ENCODE data around the gene FOXN3. TPM values are rescaled to one million over a fixed set of nuclear protein-coding genes. Genes with fewer than 3 reads are reported as not detected.
A peak's percentile ranks its signal among the peaks of the same experiment; 100 is the strongest.

The FOXN3 gene
- polyA plus RNA-seq, 1 donor (not counting 4 experiments of a cell fraction or from before 2014, with no cell fraction given): 10.2 TPM

- H3K9ac ChIP-seq (ENCODE audit: control insufficient read depth, extremely low read depth, insufficient read depth, low read length): no peak overlapping the region
- H2AFZ ChIP-seq (ENCODE audit: control insufficient read depth, low read length): no peak overlapping the region
- H3K9me1 ChIP-seq (ENCODE audit: control insufficient read depth, extremely low read depth, insufficient read depth, low read length): no peaks in the 10 kb centered on the region
- dilution Hi-C loops (cut with MboI; ENCODE audit: extremely low pct_ligation_motif_present, low sequenced_read_pairs): no loop called here
- no peak overlapping the region for H3K4me2 ChIP-seq (ENCODE audit: control insufficient read depth, extremely low read depth, insufficient read depth, low read depth, low read length)
- no peaks in the 10 kb centered on the region for H3K79me2 ChIP-seq (ENCODE audit: control insufficient read depth, insufficient read depth, low read length)
- no peaks in the 10 kb centered on the region for H4K20me1 ChIP-seq (ENCODE audit: control insufficient read depth, extremely low read depth, insufficient read depth, low read length)
- H3K4me1 ChIP-seq (ENCODE audit: control insufficient read depth, extremely low read depth, insufficient read depth, low read length): peaks cover 9% of the 10 kb centered on the region
- no peak overlapping the region for H3K27ac ChIP-seq (ENCODE audit: control insufficient read depth, insufficient read depth, low read length)
- no peaks in the 10 kb centered on the region for H3K27me3 ChIP-seq (ENCODE audit: control insufficient read depth, extremely low read depth, insufficient read depth, low read length)
- H3K36me3 ChIP-seq (ENCODE audit: control insufficient read depth in 2 of 2, extremely low read depth in 1 of 2, insufficient read depth in 2 of 2, low read length in 2 of 2): no peaks in the 10 kb centered on the region
- DNase-seq (ENCODE audit: low read depth, low spot score) (no peak), FAIRE-seq (no peak)
- no peaks in the 10 kb centered on the region for H3K9me3 ChIP-seq (ENCODE audit: control insufficient read depth, low read depth, low read length)
- H3K4me3 ChIP-seq (ENCODE audit: control insufficient read depth in 2 of 3, extremely low read depth in 1 of 3, insufficient read depth in 2 of 3, low read depth in 1 of 3, low read length in 3 of 3): no peak overlapping the region
- TF ChIP-seq CTCF (optimal IDR thresholded peaks at IDR 0.05 in 1 of 3, IDR thresholded peaks at IDR 0.05 in 1 of 3, conservative IDR thresholded peaks at IDR 0.05 in 1 of 3; ENCODE audit: extremely low read depth in 1 of 3, insufficient read depth in 2 of 3, low read length in 3 of 3) (no peak), EZH2 (IDR thresholded peaks at IDR 0.05; ENCODE audit: low read length) (no peak)
Observed at GRCh38 chr14:89254166-89254909, 162.7 kb downstream of the FOXN3 start.

GRCh38 chr14:89252887-89253532 is 164.0 kb downstream of the FOXN3 start:
- no peak for FAIRE-seq
- H3K36me3 ChIP-seq (ENCODE audit: control insufficient read depth in 2 of 2, extremely low read depth in 1 of 2, insufficient read depth in 2 of 2, low read length in 2 of 2): no peaks in the 10 kb centered on the region
- H3K4me3 ChIP-seq (ENCODE audit: control insufficient read depth in 2 of 3, extremely low read depth in 1 of 3, insufficient read depth in 2 of 3, low read depth in 1 of 3, low read length in 3 of 3): no peak overlapping the region
- H3K9ac ChIP-seq (ENCODE audit: control insufficient read depth, extremely low read depth, insufficient read depth, low read length): no peak overlapping the region
- H3K27me3 ChIP-seq (ENCODE audit: control insufficient read depth, extremely low read depth, insufficient read depth, low read length): no peaks in the 10 kb centered on the region
- dilution Hi-C loops (cut with MboI; ENCODE audit: extremely low pct_ligation_motif_present, low sequenced_read_pairs): no loop called here
- TF ChIP-seq CTCF (optimal IDR thresholded peaks at IDR 0.05 in 1 of 3, IDR thresholded peaks at IDR 0.05 in 1 of 3, conservative IDR thresholded peaks at IDR 0.05 in 1 of 3; ENCODE audit: extremely low read depth in 1 of 3, insufficient read depth in 2 of 3, low read length in 3 of 3): peak in 1 of 3 experiments; percentile 18
- TF ChIP-seq EZH2 (IDR thresholded peaks at IDR 0.05; ENCODE audit: low read length): no peak
- no peak overlapping the region for H3K27ac ChIP-seq (ENCODE audit: control insufficient read depth, insufficient read depth, low read length)
- H3K9me1 ChIP-seq (ENCODE audit: control insufficient read depth, extremely low read depth, insufficient read depth, low read length): no peaks in the 10 kb centered on the region
- H4K20me1 ChIP-seq (ENCODE audit: control insufficient read depth, extremely low read depth, insufficient read depth, low read length): no peaks in the 10 kb centered on the region
- no peak overlapping the region for H3K4me2 ChIP-seq (ENCODE audit: control insufficient read depth, extremely low read depth, insufficient read depth, low read depth, low read length)
- H2AFZ ChIP-seq (ENCODE audit: control insufficient read depth, low read length): no peak overlapping the region
- DNase-seq (ENCODE audit: low read depth, low spot score): no peak
- H3K4me1 ChIP-seq (ENCODE audit: control insufficient read depth, extremely low read depth, insufficient read depth, low read length): peaks cover 20% of the 10 kb centered on the region
- no peaks in the 10 kb centered on the region for H3K79me2 ChIP-seq (ENCODE audit: control insufficient read depth, insufficient read depth, low read length)
- no peaks in the 10 kb centered on the region for H3K9me3 ChIP-seq (ENCODE audit: control insufficient read depth, low read depth, low read length)
